HTR-8/SVneo (cell line): ENCODE measurements around the gene BMP10.

Experiments
- DNase-seq: peaks from one replicate; pipeline ENCODE4 v3.0.0; 2011; ENCODE audit warnings: low spot score, mixed read lengths; ENCODE audit not compliant: insufficient read length
- FAIRE-seq: peaks from 2 replicates; lab custom pipeline; 2011; peaks lifted over from hg19 to GRCh38; lab: Jason Lieb, UNC

Gene BMP10

GRCh38 chr2:68871159-68871764 lies at the start of gene BMP10:
Gene BMP10 (minus strand): TSS chr2:68871397. CDS start chr2:68871358, 39 bp downstream.
- DNase-seq (no peak), FAIRE-seq (no peak)

- FAIRE-seq (peak; percentile 31), DNase-seq (no peak)
These were observed 49.4 kb upstream of the BMP10 start for GRCh38 chr2:68920481-68921170.

GRCh38 chr2:68918497-68918896 lies 47.3 kb upstream of the BMP10 start:
- FAIRE-seq = no peak
- no peak for DNase-seq

- DNase-seq = no peak
- FAIRE-seq = peak; percentile 9
These were observed 46.0 kb upstream of the BMP10 start for GRCh38 chr2:68917034-68917718.

GRCh38 chr2:68916226-68916625 lies 45.0 kb upstream of the BMP10 start:
- no peak for FAIRE-seq

GRCh38 chr2:68915393-68915792 lies 44.2 kb upstream of the BMP10 start:
- DNase-seq (no peak), FAIRE-seq (no peak)

More at GRCh38 chr2:68916226-68916625, 45.0 kb upstream of the BMP10 start:
- no peak for DNase-seq

GRCh38 chr2:68913359-68913758 lies 42.2 kb upstream of the BMP10 start:
- FAIRE-seq = no peak
- DNase-seq = no peak

GRCh38 chr2:68912732-68913131 lies 41.5 kb upstream of the BMP10 start:
- DNase-seq (no peak), FAIRE-seq (no peak)

- FAIRE-seq = no peak
- DNase-seq = no peak
These were observed 40.9 kb upstream of the BMP10 start for GRCh38 chr2:68912111-68912510.

GRCh38 chr2:68911709-68912108 lies 40.5 kb upstream of the BMP10 start:
- DNase-seq (no peak), FAIRE-seq (no peak)

- FAIRE-seq = no peak
These were observed 40.0 kb upstream of the BMP10 start for GRCh38 chr2:68911246-68911645.

GRCh38 chr2:68909793-68910674 lies 38.8 kb upstream of the BMP10 start:
- FAIRE-seq = no peak
- DNase-seq = peak; percentile 73

More at GRCh38 chr2:68911246-68911645, 40.0 kb upstream of the BMP10 start:
- DNase-seq = no peak

- no peak for DNase-seq
- FAIRE-seq = no peak
These were observed 37.3 kb upstream of the BMP10 start for GRCh38 chr2:68908392-68908970.

GRCh38 chr2:68907920-68908253 lies 36.7 kb upstream of the BMP10 start:
- DNase-seq = no peak
- FAIRE-seq = no peak

GRCh38 chr2:68907232-68907919 lies 36.2 kb upstream of the BMP10 start:
- FAIRE-seq (peak; percentile 9), DNase-seq (no peak)

GRCh38 chr2:68906716-68907115 lies 35.5 kb upstream of the BMP10 start:
- no peak for DNase-seq
- FAIRE-seq = no peak

- FAIRE-seq = no peak
- DNase-seq = no peak
These were observed 33.9 kb upstream of the BMP10 start for GRCh38 chr2:68905116-68905515.

GRCh38 chr2:68901561-68901960 lies 30.4 kb upstream of the BMP10 start:
- DNase-seq (no peak), FAIRE-seq (no peak)

GRCh38 chr2:68901199-68901514 lies 30.0 kb upstream of the BMP10 start:
- no peak for DNase-seq
- no peak for FAIRE-seq
